H9 (cell line): Measurements from ENCODE around the gene ZNF512B. TPM values are rescaled to one million over a fixed set of nuclear protein-coding genes. Genes with fewer than 3 reads are reported as not detected.

Experiments
- DNase-seq: peaks from one replicate; pipeline ENCODE4 v3.0.0-alpha.2; 2017
- H2AFZ ChIP-seq: one replicate; pipeline ENCODE4 v1.6.1; 2013; ENCODE audit warnings: mild to moderate bottlenecking, low read length, control low read depth, moderate library complexity
- H2AK5ac ChIP-seq: 2 replicates; pipeline ENCODE4 v1.6.1; 2013; ENCODE audit warnings: low read length, control low read depth, mixed read lengths; ENCODE audit not compliant: insufficient read length
- H2BK120ac ChIP-seq: one replicate; pipeline ENCODE4 v1.6.1; 2013; ENCODE audit warnings: low read depth, mild to moderate bottlenecking, low read length, control low read depth, inconsistent platforms; ENCODE audit not compliant: poor library complexity, severe bottlenecking
- H2BK12ac ChIP-seq: 2 replicates; pipeline ENCODE4 v1.6.1; 2013; ENCODE audit warnings: low read length, control low read depth, mixed read lengths, low read depth; ENCODE audit not compliant: insufficient read length
- H2BK15ac ChIP-seq: 2 replicates; pipeline ENCODE4 v1.6.1; 2013; ENCODE audit warnings: low read depth, low read length, control low read depth
- H2BK20ac ChIP-seq: one replicate; pipeline ENCODE4 v1.6.1; 2013; ENCODE audit warnings: low read depth, mild to moderate bottlenecking, low read length, control low read depth, inconsistent platforms; ENCODE audit not compliant: poor library complexity, severe bottlenecking
- H2BK5ac ChIP-seq: 2 replicates; pipeline ENCODE4 v1.6.1; 2013; ENCODE audit warnings: low read length, control low read depth, mixed read lengths; ENCODE audit not compliant: insufficient read length
- H3K14ac ChIP-seq: 2 replicates; pipeline ENCODE4 v1.6.1; 2013; ENCODE audit warnings: low read length, control low read depth; ENCODE audit not compliant: insufficient read depth
- H3K18ac ChIP-seq: 2 replicates; pipeline ENCODE4 v1.6.1; 2013; ENCODE audit warnings: low read depth, mild to moderate bottlenecking, mixed read lengths, low read length, control low read depth; ENCODE audit not compliant: insufficient read length
- H3K23ac ChIP-seq: 2 replicates; pipeline ENCODE4 v1.6.1; 2013; ENCODE audit warnings: low read length, control low read depth, mixed read lengths, low read depth; ENCODE audit not compliant: insufficient read length
- H3K23me2 ChIP-seq: 2 replicates; pipeline ENCODE4 v1.6.1; 2013; ENCODE audit warnings: low read depth, mild to moderate bottlenecking, mixed read lengths, low read length, control low read depth; ENCODE audit not compliant: insufficient read length, poor library complexity, severe bottlenecking
- H3K27ac ChIP-seq: 2 replicates; pipeline ENCODE4 v1.5.1; 2013; ENCODE audit warnings: low read length, control low read depth, mixed read lengths, low read depth; ENCODE audit not compliant: insufficient read length
- H3K27me3 ChIP-seq: 2 replicates; pipeline ENCODE4 v1.6.1; 2013; ENCODE audit warnings: low read length, control low read depth, inconsistent platforms; ENCODE audit not compliant: insufficient read depth
- H3K4ac ChIP-seq: 2 replicates; pipeline ENCODE4 v1.6.1; 2013; ENCODE audit warnings: low read depth, mild to moderate bottlenecking, control low read depth, inconsistent platforms, low read length, moderate library complexity
- H3K4me1 ChIP-seq: 2 replicates; pipeline ENCODE4 v1.6.1; 2013; ENCODE audit warnings: low read length, control low read depth, inconsistent platforms; ENCODE audit not compliant: insufficient read depth
- H3K4me2 ChIP-seq: 2 replicates; pipeline ENCODE4 v1.6.1; 2013; ENCODE audit warnings: low read length, control low read depth, mixed read lengths; ENCODE audit not compliant: insufficient read length, insufficient read depth
- H3K56ac ChIP-seq: 2 replicates; pipeline ENCODE4 v1.6.1; 2013; ENCODE audit warnings: low read depth, mild to moderate bottlenecking, mixed read lengths, low read length, control low read depth; ENCODE audit not compliant: insufficient read length
- H3K79me1 ChIP-seq: 2 replicates; pipeline ENCODE4 v1.6.1; 2013; ENCODE audit warnings: low read depth, mild to moderate bottlenecking, moderate library complexity, low read length, control low read depth, inconsistent platforms; ENCODE audit not compliant: insufficient read depth, poor library complexity, severe bottlenecking
- H3K79me2 ChIP-seq: 2 replicates; pipeline ENCODE4 v1.6.1; 2013; ENCODE audit warnings: low read length, control low read depth, inconsistent platforms; ENCODE audit not compliant: insufficient read depth
- H3K9ac ChIP-seq: 2 replicates; pipeline ENCODE4 v1.6.1; 2013; ENCODE audit warnings: low read length, control low read depth, mixed read lengths; ENCODE audit not compliant: insufficient read length; ENCODE audit errors: extremely low read depth
- H3K9me3 ChIP-seq: one replicate; pipeline ENCODE4 v1.6.1; 2013; ENCODE audit warnings: low read depth, low read length, inconsistent platforms; ENCODE audit not compliant: control insufficient read depth
- H3T11ph ChIP-seq: one replicate; pipeline ENCODE4 v1.6.1; 2013; ENCODE audit warnings: mild to moderate bottlenecking, low read length, control low read depth, inconsistent platforms
- H4K20me1 ChIP-seq: one replicate; pipeline ENCODE4 v1.6.1; 2013; ENCODE audit not compliant: control insufficient read depth, insufficient read length, insufficient read depth
- H4K5ac ChIP-seq: 2 replicates; pipeline ENCODE4 v1.6.1; 2013; ENCODE audit warnings: low read depth, mild to moderate bottlenecking, mixed read lengths, low read length, control low read depth; ENCODE audit not compliant: insufficient read length
- H4K8ac ChIP-seq: replicated peaks from 2 replicates; pipeline ENCODE4 v1.6.1; 2013; ENCODE audit warnings: low read length, control low read depth, mixed read lengths, low read depth; ENCODE audit not compliant: insufficient read length
- H4K91ac ChIP-seq: 2 replicates; pipeline ENCODE4 v1.6.1; 2013; ENCODE audit warnings: low read depth, mild to moderate bottlenecking, moderate library complexity, mixed read lengths, low read length, control low read depth; ENCODE audit not compliant: insufficient read length
- H3K27ac Mint-ChIP-seq, 3 experiments: 2 replicates in 2 of 3; 3 replicates in 1 of 3; pipeline ENCODE4 v1.8.0; 2020 to 2021; ENCODE audit warnings: mixed read lengths in 3 of 3, mild to moderate bottlenecking in 1 of 3, moderate library complexity in 1 of 3
- H3K27me3 Mint-ChIP-seq: 2 replicates; pipeline ENCODE4 v1.8.0; 2021; ENCODE audit warnings: low read depth, mild to moderate bottlenecking, moderate library complexity, mixed read lengths
- H3K36me3 Mint-ChIP-seq, 3 experiments: 2 replicates in 2 of 3; 3 replicates in 1 of 3; pipeline ENCODE4 v1.8.0; 2020 to 2021; ENCODE audit warnings: low read depth in 3 of 3, mixed read lengths in 3 of 3; ENCODE audit not compliant: insufficient read depth in 1 of 3
- H3K4me1 Mint-ChIP-seq, 2 experiments: 2 replicates each; pipeline ENCODE4 v1.8.0; 2020; ENCODE audit warnings: mixed read lengths in 2 of 2
- H3K4me3 Mint-ChIP-seq, 2 experiments: 2 replicates in 1 of 2; 3 replicates in 1 of 2; pipeline ENCODE4 v1.8.0; 2020 to 2021; ENCODE audit warnings: mild to moderate bottlenecking in 2 of 2, mixed read lengths in 2 of 2, moderate library complexity in 1 of 2
- H3K9me3 Mint-ChIP-seq, 2 experiments: 2 replicates in 1 of 2; 3 replicates in 1 of 2; pipeline ENCODE4 v1.8.0; 2020; ENCODE audit warnings: mild to moderate bottlenecking in 2 of 2, mixed read lengths in 2 of 2, moderate library complexity in 1 of 2
- CTCF ChIP-seq: fragments of 200-600 bp; sonication (generic); conservative IDR thresholded peaks from 3 replicates; pipeline ENCODE4 v1.8.0; 2021; ENCODE audit warnings: antibody characterized with exemption, mild to moderate bottlenecking
- WGBS: extraction: QIAGEN DNeasy Blood & Tissue Kit; methylation state at CpG from one replicate; pipeline ENCODE4 v1.1.7; 2013; ENCODE audit warnings: missing lambda C conversion rate, low lambda C conversion rate, mixed read lengths; ENCODE audit not compliant: insufficient read length; ENCODE audit errors: extremely low coverage; 5-methylcytosine and 5-hydroxymethylcytosine counted together
- long read RNA-seq: library from polyadenylated mRNA; unstranded; transcript quantifications from one replicate; pipeline ENCODE4 v2.0.0, GENCODE V29; 2020
- total RNA-seq: library from RNA; stranded (reverse); gene quantifications from 2 replicates; pipeline ENCODE4 v1.2.1, GENCODE V29; 2021

The ZNF512B gene, protein sequence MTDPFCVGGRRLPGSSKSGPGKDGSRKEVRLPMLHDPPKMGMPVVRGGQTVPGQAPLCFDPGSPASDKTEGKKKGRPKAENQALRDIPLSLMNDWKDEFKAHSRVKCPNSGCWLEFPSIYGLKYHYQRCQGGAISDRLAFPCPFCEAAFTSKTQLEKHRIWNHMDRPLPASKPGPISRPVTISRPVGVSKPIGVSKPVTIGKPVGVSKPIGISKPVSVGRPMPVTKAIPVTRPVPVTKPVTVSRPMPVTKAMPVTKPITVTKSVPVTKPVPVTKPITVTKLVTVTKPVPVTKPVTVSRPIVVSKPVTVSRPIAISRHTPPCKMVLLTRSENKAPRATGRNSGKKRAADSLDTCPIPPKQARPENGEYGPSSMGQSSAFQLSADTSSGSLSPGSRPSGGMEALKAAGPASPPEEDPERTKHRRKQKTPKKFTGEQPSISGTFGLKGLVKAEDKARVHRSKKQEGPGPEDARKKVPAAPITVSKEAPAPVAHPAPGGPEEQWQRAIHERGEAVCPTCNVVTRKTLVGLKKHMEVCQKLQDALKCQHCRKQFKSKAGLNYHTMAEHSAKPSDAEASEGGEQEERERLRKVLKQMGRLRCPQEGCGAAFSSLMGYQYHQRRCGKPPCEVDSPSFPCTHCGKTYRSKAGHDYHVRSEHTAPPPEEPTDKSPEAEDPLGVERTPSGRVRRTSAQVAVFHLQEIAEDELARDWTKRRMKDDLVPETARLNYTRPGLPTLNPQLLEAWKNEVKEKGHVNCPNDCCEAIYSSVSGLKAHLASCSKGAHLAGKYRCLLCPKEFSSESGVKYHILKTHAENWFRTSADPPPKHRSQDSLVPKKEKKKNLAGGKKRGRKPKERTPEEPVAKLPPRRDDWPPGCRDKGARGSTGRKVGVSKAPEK
- total RNA-seq = 43.8 and 46.0 TPM in 2 replicates
- long read RNA-seq, full-length matches to known transcripts = 5 of 33 reads
- long read RNA-seq, partial matches to known transcripts = 9 of 33 reads
- long read RNA-seq, other reads (novel, unspliced or antisense) = 19 of 33 reads

DNA sequence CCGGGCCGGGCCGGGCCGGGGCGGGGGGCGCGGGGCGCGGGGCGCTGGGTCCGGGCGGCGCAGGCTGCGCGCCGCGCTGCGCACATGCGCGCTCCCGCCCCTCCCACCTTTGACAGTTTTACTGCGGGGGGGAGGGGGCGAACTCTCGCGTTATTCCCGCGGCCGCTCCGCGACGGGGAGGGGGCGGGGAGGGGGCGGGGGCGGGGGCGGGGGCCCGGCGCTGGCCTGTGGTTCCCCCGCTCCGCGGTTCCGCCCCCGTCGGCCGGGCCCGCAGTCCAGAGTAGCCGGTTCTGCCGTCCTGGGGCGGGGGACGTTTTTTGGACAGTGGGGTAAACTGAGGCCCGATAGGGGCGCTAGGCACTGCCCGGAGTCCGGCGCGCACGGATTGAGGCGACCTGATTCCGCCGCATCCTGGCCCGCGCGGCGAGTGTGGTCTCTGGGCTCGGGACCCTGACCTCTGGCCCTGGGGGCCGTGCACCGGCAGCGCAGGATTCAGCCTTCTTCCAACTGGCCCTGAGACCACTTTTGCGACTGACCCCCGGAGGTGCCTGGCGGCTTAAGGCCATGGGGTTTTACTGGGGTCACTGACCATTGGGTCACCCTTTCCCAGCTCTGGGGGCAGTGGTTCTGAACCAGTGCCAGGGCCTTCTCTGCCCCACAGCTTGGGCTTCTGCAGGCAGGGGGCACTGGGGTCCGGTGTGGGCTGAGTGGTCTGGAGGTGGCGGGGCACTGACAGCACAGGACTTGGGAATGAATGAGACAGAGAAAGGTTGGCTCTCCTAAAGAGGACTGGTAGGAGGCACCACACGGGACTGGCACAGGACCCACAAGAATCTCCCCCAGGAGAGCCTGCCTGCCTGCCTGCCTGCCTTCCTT is at the start of gene ZNF512B:
TSS of gene ZNF512B (minus strand) at position 93 of the 876 bp plus-strand sequence. CDS start 1,980 bp downstream, outside the sequence.
- peak within 1 kb of the TSS in 1 of 3 experiments; percentile 92; a peak in 2 of 7 replicates for H3K27ac Mint-ChIP-seq
- no peak within 1 kb of the TSS for H2AFZ ChIP-seq

More for the DNA sequence above, at the start of gene ZNF512B:
- Histone ChIP-seq H3K79me2 (no peaks in the 10 kb centered on the region), H3K18ac (no peak within 1 kb of the TSS), H3K4me2 (peak within 1 kb of the TSS; percentile 62), H2BK20ac (no peak within 1 kb of the TSS), H3K4ac (no peak within 1 kb of the TSS), H4K20me1 (no peaks in the 10 kb centered on the region), H2BK15ac (no peak within 1 kb of the TSS), H3K23ac (no peak within 1 kb of the TSS), H4K8ac (no peak within 1 kb of the TSS), H2BK12ac (no peak within 1 kb of the TSS), H4K91ac (no peak within 1 kb of the TSS), H3K56ac (no peak within 1 kb of the TSS), H3K4me1 (no peaks in the 10 kb centered on the region; the same call in 1 of the 2 replicates), H3K79me1 (no peaks in the 10 kb centered on the region), H4K5ac (no peak within 1 kb of the TSS), H3K9ac (no peak within 1 kb of the TSS), H2BK5ac (no peak within 1 kb of the TSS), H3K9me3 (peaks cover 26% of the 10 kb centered on the region), H3K23me2 (peaks cover 11% of the 10 kb centered on the region), H2AK5ac (no peak within 1 kb of the TSS), H3K27ac (no peak within 1 kb of the TSS), H3K14ac (no peak within 1 kb of the TSS; the same call in 1 of the 2 replicates), H2BK120ac (no peak within 1 kb of the TSS), H3T11ph (no peak within 1 kb of the TSS), H3K27me3 (no peaks in the 10 kb centered on the region; the same call in 1 of the 2 replicates)
- DNase-seq = peak; percentile 57
- no CpG with 5 or more reads among the region's 73 CpGs for WGBS
- peaks cover 18 to 23% of the 10 kb centered on the region in 2 experiments for H3K4me1 Mint-ChIP-seq
- no peak for TF ChIP-seq CTCF
- H3K27me3 Mint-ChIP-seq = peaks cover 14% of the 10 kb centered on the region
- peaks cover 2 to 10% of the 10 kb centered on the region in 2 experiments; a peak in 3 of 5 replicates for H3K9me3 Mint-ChIP-seq
- H3K36me3 Mint-ChIP-seq = peaks cover 6 to 32% (median 22%) of the 10 kb centered on the region in 3 experiments
- peak within 1 kb of the TSS; percentile 82 to 85 for H3K4me3 Mint-ChIP-seq
